Left ventricle myocardium inferior (tissue), 1 donor: Measurements from ENCODE around the gene EHD1. TPM values are rescaled to one million over a fixed set of nuclear protein-coding genes. Genes with fewer than 3 reads are reported as not detected.

Experiments
- DNase-seq: peaks from one replicate; pipeline ENCODE4 v3.0.0-alpha.2; 2020
- H3K27ac ChIP-seq: fragments of 200-600 bp; replicated peaks from 2 replicates; pipeline ENCODE4 v1.8.0; 2021
- H3K27me3 ChIP-seq: fragments of 200-600 bp; 2 replicates; pipeline ENCODE4 v1.8.0; 2021; ENCODE audit warnings: low read depth
- H3K36me3 ChIP-seq: fragments of 200-600 bp; 2 replicates; pipeline ENCODE4 v1.8.0; 2021
- H3K4me1 ChIP-seq: fragments of 200-600 bp; 2 replicates; pipeline ENCODE4 v1.8.0; 2021
- H3K4me3 ChIP-seq: fragments of 200-600 bp; 2 replicates; pipeline ENCODE4 v1.8.0; 2021; ENCODE audit warnings: mild to moderate bottlenecking, moderate library complexity
- H3K9me3 ChIP-seq: fragments of 200-600 bp; replicated peaks from 2 replicates; pipeline ENCODE4 v1.8.0; 2021
- intact Hi-C: fragments of 100-400 bp; cut with micrococcal nuclease; formaldehyde crosslinking; loops from one replicate; pipeline ENCODE4 v1.11.0; 2022
- long read RNA-seq: library from polyadenylated mRNA; unstranded; transcript quantifications from one replicate; pipeline ENCODE4 v2.0.0, GENCODE V29; 2021
- total RNA-seq: library from RNA; stranded (reverse); fragmentation: NEBNext Ultra II Directional; extraction: Animal tissue kit (Norgen Biotek cat#: 25700); gene quantifications from one replicate; pipeline ENCODE4 v1.2.1, GENCODE V29; 2021
- TF ChIP-seq, protein P1 (sequence below): fragments of 200-600 bp; IDR thresholded peaks from 2 replicates; pipeline ENCODE4 v1.8.0; 2021; ENCODE audit warnings: antibody characterized with exemption, mild to moderate bottlenecking, borderline replicate concordance
- donor health status: DM: no; HTN: yes; CAD: no; lungs with severe emphysema.

Gene EHD1
- total RNA-seq: 40.3 TPM
- long read RNA-seq, full-length matches to known transcripts: 48 of 84 reads
- long read RNA-seq, partial matches to known transcripts: 9 of 84 reads
- long read RNA-seq, other reads (novel, unspliced or antisense): 27 of 84 reads

DNA sequence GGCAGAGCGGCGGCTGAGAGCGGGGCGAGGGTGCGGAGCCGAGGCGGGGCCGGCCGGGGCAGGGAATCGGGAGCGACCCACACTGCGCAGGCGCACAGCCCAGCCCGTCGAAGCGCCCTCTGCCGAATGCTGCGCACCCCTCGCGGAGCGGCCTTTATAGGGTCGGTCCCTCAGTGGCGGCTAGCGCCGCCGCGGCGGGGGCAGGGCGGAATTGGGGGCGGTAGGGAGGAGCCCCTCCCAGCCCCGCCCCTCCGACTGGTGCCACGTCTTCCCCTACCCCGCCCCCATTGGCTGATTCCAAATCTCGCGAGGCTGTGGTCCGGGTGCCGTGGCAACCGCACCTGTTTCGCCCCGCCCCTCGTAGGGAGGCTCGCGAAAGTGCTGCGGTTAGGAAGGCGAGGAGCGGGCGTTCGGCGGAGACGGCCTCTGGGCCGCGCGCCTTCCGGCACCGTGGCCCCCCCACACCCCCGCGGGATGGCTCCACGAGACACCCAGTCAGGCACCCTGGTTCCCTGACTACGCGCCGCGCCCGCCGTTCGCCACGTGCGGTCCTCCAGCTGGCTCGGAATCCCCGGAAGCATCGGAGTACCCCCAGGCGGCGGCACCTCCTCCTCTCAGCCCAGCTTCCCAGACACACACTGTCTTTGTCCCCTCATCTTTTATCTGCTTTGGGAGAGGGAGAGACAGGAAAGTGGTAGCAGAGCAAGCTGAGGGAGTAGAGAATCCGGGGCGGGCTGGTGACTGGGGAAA lies at the start of gene EHD1:
Gene EHD1 (minus strand): TSS at position 128 of the 750 bp plus-strand sequence. CDS start 157 bp downstream, outside the sequence.
- H3K9me3 ChIP-seq: no peaks in the 10 kb centered on the region
- H3K27ac ChIP-seq: peak within 1 kb of the TSS; percentile 94
- intact Hi-C loops: no loop called here
- peak; percentile 99 for DNase-seq
- H3K36me3 ChIP-seq: peaks cover 12% of the 10 kb centered on the region
- peak within 1 kb of the TSS; percentile 94 for H3K4me3 ChIP-seq
- no peaks in the 10 kb centered on the region for H3K27me3 ChIP-seq
- TF ChIP-seq, protein P1, sequence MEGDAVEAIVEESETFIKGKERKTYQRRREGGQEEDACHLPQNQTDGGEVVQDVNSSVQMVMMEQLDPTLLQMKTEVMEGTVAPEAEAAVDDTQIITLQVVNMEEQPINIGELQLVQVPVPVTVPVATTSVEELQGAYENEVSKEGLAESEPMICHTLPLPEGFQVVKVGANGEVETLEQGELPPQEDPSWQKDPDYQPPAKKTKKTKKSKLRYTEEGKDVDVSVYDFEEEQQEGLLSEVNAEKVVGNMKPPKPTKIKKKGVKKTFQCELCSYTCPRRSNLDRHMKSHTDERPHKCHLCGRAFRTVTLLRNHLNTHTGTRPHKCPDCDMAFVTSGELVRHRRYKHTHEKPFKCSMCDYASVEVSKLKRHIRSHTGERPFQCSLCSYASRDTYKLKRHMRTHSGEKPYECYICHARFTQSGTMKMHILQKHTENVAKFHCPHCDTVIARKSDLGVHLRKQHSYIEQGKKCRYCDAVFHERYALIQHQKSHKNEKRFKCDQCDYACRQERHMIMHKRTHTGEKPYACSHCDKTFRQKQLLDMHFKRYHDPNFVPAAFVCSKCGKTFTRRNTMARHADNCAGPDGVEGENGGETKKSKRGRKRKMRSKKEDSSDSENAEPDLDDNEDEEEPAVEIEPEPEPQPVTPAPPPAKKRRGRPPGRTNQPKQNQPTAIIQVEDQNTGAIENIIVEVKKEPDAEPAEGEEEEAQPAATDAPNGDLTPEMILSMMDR: peak; percentile 61
- peaks cover 74% of the 10 kb centered on the region for H3K4me1 ChIP-seq

DNA sequence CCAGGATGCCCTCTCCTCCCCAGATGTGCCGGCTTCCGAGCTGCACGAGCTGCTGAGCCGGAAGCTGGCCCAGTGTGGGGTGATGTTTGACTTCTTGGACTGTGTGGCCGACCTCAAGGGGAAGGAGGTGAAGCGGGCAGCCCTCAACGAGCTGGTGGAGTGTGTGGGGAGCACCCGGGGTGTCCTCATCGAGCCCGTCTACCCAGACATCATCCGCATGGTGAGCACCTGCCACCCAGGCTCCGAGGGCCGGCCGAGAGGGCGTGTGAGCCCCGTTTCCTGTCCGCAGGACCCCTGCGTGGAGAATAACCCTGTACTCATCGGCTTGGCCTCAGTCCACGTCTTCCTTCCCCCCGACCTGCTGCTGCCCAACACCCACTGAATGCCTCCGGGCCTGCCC lies 48.3 kb upstream of the EHD1 start:
- peaks cover 53% of the 10 kb centered on the region for H3K36me3 ChIP-seq
- H3K27ac ChIP-seq: no peak overlapping the region
- H3K27me3 ChIP-seq: no peaks in the 10 kb centered on the region
- no peak for DNase-seq
- H3K4me3 ChIP-seq: no peak overlapping the region
- intact Hi-C loops: no loop called here
- no peaks in the 10 kb centered on the region for H3K9me3 ChIP-seq
- H3K4me1 ChIP-seq: peaks cover 37% of the 10 kb centered on the region
- TF ChIP-seq, protein P1: no peak

DNA sequence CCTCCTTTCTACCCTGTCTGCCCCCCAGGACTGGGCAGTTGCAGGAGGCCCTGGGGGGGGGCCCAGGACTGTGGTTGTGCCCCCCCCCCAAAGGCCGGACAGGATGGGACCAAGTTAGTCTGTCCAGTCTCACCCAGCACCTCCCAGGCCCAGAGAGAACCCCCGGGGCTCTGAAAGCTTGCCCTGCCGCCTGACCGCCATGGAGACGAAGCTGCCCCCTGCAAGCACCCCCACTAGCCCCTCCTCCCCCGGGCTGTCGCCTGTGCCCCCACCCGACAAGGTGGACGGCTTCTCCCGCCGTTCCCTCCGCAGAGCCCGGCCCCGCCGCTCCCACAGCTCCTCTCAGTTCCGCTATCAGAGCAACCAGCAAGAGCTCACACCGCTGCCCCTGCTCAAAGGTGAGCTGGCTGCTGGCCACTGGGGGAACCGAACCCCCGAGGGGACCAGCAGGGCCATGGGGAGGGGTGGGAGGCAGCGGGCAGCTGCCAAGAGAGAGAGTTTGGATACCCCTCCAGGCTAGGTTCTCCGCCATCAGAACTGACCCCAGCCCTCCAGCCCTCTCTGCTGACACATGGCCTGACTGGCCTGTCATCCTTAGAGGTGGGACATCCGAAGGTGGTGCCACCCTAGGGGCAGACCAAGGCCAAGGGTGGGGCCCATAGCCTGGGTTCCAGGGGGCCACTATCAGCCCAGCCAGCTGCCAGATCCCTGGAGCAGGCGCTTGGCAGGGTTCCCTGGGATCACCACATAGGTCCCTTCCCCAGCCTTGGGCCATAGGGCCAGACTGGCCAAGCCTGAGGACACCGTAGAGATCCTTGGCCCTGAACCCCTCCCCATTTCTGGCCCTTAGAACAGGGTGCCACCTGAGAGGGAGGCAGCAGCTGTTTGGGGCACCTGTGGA lies 47.4 kb upstream of the EHD1 start:
- Histone ChIP-seq H3K9me3 (no peaks in the 10 kb centered on the region), H3K4me1 (peaks cover 37% of the 10 kb centered on the region), H3K27ac (peak overlapping the region; percentile 94), H3K4me3 (peak overlapping the region; percentile 96), H3K36me3 (peaks cover 44% of the 10 kb centered on the region), H3K27me3 (no peaks in the 10 kb centered on the region)
- no peak for DNase-seq
- intact Hi-C loops: no loop called here
- TF ChIP-seq, protein P1: no peak

DNA sequence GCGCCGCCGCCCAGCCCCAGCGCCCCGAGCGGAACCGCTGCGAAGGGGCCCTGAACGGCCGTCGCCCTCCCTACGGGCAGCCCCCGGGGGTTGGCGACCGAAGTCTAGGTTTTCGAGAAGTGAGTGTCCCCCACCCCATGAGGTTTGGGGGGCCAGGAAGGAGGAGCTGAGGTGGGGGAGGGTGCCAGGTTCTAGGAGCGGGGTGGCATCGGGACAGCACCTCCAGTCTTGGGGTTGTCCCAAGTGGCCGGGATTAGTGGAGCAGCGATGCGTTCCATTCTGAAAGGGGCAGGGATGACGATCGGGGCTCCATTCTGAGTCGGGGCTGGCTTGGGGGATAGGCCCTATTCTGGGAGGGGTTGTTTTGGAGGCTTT lies 46.5 kb upstream of the EHD1 start:
- Histone ChIP-seq H3K4me1 (peaks cover 41% of the 10 kb centered on the region), H3K27me3 (no peaks in the 10 kb centered on the region), H3K9me3 (no peaks in the 10 kb centered on the region), H3K36me3 (peaks cover 35% of the 10 kb centered on the region), H3K4me3 (peak overlapping the region; percentile 96), H3K27ac (peak overlapping the region; percentile 94)
- TF ChIP-seq, protein P1: no peak
- no peak for DNase-seq
- intact Hi-C loops: no loop called here

DNA sequence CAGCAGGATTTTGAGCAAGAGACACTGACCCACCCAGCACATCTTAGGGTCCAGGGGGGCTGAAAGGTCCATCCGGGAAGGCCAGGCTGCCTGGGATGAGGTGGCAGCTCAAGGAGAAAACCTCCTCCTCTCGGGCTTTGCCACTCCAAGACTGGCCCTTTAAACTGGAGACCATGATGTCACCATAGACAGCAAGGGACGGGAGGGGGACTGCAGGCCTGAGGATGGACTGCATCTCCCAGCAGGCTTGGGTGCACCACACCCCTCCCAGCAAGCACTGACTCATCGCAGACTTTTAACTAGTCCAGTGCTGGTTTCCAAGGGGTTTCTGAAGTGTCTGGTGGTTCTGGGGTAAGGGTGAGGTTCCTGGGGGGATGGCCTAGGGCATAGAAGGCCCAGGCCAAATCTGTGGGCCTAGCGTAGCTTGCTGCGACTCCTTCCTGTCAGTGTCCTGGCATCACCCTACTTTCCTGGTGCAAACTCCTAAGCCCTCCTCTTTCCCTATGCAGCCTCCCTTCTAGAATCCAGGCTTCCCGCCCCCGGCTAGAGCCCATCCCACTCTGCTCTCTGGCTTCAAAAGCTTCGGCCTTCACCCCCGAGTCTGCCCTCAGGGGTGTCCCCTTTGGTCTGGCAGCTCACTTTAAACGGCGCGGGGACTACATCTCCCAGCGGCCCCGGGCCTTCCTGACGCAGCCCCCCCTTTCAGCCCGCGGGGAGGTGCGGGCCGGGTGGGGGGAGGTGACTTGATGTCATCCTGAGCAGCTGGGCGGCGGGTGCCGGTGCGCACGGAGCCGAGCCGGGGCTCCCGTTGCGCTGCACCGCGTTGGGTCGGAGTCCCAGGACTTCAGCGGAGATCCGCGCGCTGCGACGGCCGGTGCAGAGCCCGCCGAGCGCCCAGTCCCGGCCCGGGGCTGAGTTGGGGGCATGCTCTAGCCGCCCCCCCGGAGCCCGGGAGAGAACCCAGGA lies 45.8 kb upstream of the EHD1 start, which contains the start of gene PPP2R5B:
Gene PPP2R5B (plus strand): TSS at position 746 of the 966 bp plus-strand sequence. CDS start 1,046 bp downstream, outside the sequence.
- H3K4me3 ChIP-seq: peak within 1 kb of the TSS; percentile 96
- H3K9me3 ChIP-seq: no peaks in the 10 kb centered on the region
- TF ChIP-seq, protein P1: no peak
- peak within 1 kb of the TSS; percentile 94 for H3K27ac ChIP-seq
- peaks cover 28% of the 10 kb centered on the region for H3K36me3 ChIP-seq
- no peaks in the 10 kb centered on the region for H3K27me3 ChIP-seq
- peaks cover 48% of the 10 kb centered on the region for H3K4me1 ChIP-seq
- DNase-seq: peak; percentile 95
- intact Hi-C loops: no loop called here
